ENCODE results near the gene TMEM59L. TPM values are rescaled to one million over a fixed set of nuclear protein-coding genes. Genes with fewer than 3 reads are reported as not detected.
"Not testable (repeated sequence)": the region's sequence is repeated elsewhere in the genome, so short reads cannot be mapped to it uniquely, and the experiment has no call there.

TMEM59L gene
- 34.5 TPM for total RNA-seq

GRCh38 chr19:18612772-18613588, at the start of gene TMEM59L:
Gene TMEM59L (plus strand): TSS chr19:18612870. CDS start chr19:18612959, 89 bp downstream.
- peak; percentile 32 for DNase-seq

- DNase-seq = no peak
Measured at GRCh38 chr19:18566953-18567352, 45.7 kb upstream of the TMEM59L start.

GRCh38 chr19:18568367-18568766, 44.3 kb upstream of the TMEM59L start:
- DNase-seq = no peak

- peak; percentile 94 for DNase-seq
Measured at GRCh38 chr19:18571564-18572344, 40.9 kb upstream of the TMEM59L start, which contains the start of gene UBA52. Gene UBA52 (plus strand): TSS chr19:18571857. CDS start chr19:18573301, 1,444 bp downstream.

- no peak for DNase-seq
Measured at GRCh38 chr19:18574691-18575291, 37.9 kb upstream of the TMEM59L start.

- no peak for DNase-seq
Measured at GRCh38 chr19:18576383-18576782, 36.3 kb upstream of the TMEM59L start.

GRCh38 chr19:18577365-18577914, 35.2 kb upstream of the TMEM59L start:
- DNase-seq = no peak

- no peak for DNase-seq
Measured at GRCh38 chr19:18580311-18580710, 32.4 kb upstream of the TMEM59L start.

GRCh38 chr19:18586306-18586705, 26.4 kb upstream of the TMEM59L start:
- no peak for DNase-seq

GRCh38 chr19:18587561-18587960, 25.1 kb upstream of the TMEM59L start:
- DNase-seq = no peak

- DNase-seq = no peak
Measured at GRCh38 chr19:18587962-18588610, 24.6 kb upstream of the TMEM59L start.

GRCh38 chr19:18588611-18589379, 23.9 kb upstream of the TMEM59L start, which contains the start of gene REX1BD:
Gene REX1BD (plus strand): TSS chr19:18588798. CDS start chr19:18588802, 4 bp downstream.
- peak; percentile 74 for DNase-seq

- no peak for DNase-seq
Measured at GRCh38 chr19:18589380-18590272, 23.0 kb upstream of the TMEM59L start.

GRCh38 chr19:18590273-18591272, 22.1 kb upstream of the TMEM59L start:
- peak; percentile 90 for DNase-seq

GRCh38 chr19:18591735-18592385, 20.8 kb upstream of the TMEM59L start:
- DNase-seq = no peak

GRCh38 chr19:18592732-18593131, 19.9 kb upstream of the TMEM59L start:
- DNase-seq = not testable (repeated sequence)

- DNase-seq = no peak
Measured at GRCh38 chr19:18593367-18594095, 19.1 kb upstream of the TMEM59L start.
